GM18907 (cell line): ENCODE measurements around the gene IL15.
"Not testable (repeated sequence)": the region's sequence is repeated elsewhere in the genome, so short reads cannot be mapped to it uniquely, and the experiment has no call there.

Experiments
- ATAC-seq: cut with Tn5 transposase; IDR thresholded peaks from one replicate; pipeline ENCODE4 v1.9.1; 2021; ENCODE audit warnings: mild to moderate bottlenecking, moderate library complexity; ENCODE audit not compliant: unreplicated experiment

IL15 gene

DNA sequence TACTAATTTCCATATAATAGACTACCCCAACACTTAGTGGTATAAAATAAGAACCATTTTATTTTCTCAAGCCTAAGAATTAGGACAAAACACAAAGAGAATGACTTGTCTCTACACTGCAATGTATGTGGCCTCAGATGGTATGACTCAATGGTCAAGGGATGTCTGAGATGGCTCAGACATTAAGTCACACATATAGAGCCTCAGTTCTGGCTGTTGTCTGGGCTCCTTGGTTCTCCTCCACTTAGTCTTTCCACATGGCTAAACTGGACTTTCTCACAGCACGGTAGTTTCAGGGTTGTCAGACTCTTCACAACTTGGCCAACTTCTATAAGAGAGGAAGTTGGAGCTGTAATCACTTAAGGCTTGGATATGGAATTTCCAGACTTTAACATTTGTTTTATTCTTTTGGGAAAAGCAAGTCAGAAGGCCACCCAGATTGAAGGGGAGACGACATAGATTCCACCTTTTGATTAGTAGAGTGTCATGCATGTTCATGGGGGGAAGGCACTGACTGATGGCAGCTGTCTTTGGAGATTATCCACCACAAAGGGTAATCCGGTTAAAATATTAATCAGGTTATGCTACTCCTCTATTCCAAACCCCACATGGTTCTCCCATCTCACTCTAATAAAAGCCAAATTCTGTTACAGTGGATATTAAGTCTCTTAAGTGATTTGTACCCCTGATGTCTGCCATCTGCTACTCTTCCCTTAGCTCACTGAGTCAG lies 9.4 kb downstream of the IL15 start:
- no peak for ATAC-seq

DNA sequence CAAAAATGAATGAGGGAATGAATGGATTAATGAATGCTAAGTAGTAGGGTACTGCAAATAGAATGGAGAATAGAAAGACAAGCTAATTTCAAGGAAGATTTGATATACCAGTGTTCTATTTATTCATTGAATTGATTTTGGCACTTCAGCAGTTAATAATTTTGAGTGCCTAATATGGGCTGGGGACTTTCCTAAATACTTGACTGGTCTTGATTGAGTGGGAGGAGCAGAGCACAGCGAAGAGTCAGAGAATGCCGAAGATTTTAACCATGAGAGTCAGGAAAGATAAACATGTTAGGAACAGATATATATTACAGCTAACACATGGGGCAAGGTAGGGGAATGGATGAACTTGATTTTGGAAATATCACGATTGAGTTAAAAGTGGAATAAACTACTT lies 10.6 kb downstream of the IL15 start:
- ATAC-seq: no peak

DNA sequence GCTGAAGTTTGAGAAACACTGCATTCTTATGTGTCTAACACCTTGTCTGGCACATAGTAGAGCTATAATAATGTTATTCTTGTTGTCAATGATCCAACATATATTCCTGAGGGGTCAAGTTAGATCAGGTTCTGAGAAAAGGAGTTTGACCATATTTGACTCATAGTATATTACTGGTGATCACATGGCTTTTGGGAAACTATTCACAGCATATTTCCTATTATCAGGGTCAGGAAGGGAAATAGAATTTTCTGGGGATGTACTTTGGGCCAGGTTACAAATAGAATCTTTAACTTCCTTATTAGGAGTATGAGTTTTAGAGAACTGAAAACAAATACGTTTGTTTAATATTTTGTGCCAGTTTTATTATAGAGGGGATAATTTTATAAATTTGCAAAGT lies 11.6 kb downstream of the IL15 start:
- no peak for ATAC-seq

DNA sequence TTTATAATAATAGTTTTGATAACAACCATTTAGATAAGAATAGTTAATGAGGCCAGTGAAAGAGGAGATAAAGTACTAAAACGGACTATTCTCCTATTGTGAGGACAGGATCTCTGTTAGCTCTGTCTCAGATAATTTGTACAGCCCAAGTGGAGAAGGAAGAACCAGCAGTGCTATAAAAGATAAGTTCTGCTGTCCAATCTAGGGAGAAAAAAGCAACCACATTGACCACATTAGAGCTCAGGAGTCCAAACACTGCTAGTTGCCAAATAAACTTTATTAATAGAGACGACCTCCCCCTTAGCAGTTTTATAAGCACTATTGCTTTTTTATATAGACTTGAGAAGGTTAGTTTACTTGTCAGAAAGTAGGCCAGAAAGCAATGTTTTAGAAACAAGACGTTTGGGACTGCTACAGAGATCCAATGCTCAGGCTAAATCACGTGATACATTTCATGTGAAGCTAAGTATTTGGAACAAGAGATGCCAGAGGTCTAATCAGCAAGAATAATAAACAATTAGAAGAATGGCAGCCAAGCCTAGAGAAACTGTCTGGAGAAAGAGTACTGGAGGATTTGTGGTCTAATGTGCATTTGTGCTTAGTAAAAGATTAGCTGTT lies 15.9 kb downstream of the IL15 start:
- no peak for ATAC-seq

DNA sequence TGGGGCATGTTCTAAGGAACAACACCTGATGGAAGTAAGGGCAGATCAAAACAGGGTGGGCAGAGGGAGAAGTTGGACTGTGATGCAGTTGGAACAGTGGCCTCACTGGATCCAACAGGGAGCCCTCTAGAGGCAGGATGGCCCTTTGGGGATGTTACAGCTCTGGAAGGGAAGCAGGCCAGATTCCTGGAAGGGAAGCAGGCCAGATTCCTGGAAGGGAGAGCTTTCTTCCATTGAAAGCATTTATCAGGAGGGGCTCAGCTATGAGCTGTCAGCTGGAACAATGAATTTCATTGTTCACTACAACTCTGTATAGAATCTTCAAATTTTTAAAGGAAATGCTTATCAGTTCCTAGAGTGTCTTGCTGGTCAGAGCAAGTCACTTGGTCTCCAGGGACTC lies 17.7 kb downstream of the IL15 start:
- no peak for ATAC-seq

DNA sequence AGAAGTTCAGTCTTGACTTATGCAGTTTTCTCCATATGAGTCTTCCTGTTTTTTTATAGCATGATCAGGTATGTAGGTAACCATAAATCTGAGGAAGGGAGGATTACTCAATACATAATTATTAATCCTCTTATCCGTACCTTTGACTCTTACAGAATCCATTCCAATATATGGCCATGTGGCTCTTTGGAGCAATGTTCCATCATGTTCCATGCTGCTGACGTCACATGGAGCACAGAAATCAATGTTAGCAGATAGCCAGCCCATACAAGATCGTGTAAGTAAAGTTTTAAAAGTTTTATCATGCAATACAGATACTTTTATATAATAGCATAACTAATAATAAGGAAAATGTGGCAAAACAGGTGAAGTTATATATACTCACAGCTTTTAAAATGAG lies 19.6 kb downstream of the IL15 start:
- no peak for ATAC-seq

DNA sequence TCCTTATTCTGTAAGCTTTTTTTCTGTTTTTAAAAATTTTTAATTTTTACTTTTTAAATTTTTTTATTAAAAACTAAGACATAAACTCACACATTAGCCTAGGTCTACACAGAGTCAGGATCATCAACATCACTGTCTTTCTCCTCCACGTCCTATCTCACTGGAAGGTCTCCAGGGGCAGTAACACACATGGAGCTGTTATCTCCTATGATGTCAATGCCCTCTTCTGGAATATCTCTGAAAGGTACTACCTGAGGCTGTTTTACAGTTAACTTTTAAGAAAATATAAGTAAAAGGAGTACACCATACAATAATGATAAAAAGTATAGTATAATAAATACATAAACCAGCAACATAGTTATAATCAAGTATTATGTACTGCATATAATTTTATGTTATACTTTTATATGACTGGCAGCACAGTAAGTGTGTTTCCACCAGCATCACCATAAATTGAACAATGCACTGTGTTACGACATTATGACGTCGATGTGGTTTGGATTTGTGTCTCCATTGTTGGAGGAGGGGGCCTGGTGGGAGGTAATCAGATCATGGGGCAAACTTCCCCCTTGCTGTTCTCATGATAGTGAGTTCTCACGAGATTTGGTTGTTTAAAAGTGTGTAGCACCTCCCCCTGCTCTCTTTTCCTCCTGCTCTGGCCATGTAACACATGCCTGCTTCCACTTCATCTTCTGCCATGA lies 21.3 kb downstream of the IL15 start:
- peak; percentile 20 for ATAC-seq

DNA sequence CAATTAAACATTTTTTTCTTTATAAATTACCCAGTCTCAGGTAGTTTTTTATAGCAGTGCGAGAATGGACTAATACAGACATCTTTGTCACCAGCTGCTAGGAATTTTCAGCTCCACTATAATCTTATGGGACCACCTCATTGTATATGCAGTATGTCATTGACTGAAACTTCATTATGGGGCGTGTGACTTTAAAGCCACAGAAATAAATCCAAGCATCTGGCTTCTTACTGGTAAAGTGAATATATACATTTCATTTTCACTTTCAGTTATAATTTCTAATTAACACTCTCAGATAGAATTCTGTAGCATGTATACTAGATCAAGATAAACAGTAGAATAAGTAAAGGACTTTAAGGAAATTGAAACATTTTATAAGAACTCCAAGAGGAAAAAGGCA lies 21.9 kb downstream of the IL15 start:
- peak; percentile 62 for ATAC-seq

DNA sequence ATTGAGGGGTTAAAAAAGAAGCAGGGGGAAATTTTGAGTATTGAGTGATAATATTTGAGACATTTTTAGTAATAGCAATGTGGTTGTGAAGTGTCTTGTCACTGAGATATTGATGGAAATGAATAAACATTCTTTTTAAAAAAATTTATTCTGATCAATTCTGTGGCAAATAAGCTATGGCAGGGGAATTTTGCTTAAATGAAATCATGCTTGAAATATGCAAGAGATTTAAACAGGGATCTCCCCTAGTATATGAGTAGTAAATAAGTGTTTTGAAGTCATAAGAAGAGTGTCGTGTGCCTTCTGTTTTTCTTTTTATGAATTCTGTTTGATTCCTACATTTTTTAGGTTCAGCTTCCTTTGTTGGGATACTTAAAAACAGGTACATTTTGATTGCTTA lies 23.2 kb downstream of the IL15 start:
- peak; percentile 44 for ATAC-seq

DNA sequence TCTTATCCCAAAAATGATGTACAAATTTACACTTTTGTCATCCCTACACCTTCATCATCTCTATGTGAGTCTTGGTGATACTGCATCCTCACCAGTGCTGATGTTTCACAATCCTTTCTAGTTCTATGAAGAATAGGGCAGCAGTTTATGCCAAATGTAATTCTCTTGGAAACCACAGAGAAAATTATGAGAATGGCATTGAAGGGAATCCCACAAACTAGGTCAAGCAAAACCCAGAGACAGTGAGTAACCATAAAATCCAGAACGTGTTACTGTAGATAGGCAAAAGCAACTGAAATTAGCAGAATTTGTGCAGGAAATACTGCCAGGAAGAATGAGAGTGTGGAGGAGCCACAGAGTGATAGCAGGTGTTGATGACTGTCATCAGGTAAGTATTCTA lies 24.5 kb downstream of the IL15 start:
- no peak for ATAC-seq

DNA sequence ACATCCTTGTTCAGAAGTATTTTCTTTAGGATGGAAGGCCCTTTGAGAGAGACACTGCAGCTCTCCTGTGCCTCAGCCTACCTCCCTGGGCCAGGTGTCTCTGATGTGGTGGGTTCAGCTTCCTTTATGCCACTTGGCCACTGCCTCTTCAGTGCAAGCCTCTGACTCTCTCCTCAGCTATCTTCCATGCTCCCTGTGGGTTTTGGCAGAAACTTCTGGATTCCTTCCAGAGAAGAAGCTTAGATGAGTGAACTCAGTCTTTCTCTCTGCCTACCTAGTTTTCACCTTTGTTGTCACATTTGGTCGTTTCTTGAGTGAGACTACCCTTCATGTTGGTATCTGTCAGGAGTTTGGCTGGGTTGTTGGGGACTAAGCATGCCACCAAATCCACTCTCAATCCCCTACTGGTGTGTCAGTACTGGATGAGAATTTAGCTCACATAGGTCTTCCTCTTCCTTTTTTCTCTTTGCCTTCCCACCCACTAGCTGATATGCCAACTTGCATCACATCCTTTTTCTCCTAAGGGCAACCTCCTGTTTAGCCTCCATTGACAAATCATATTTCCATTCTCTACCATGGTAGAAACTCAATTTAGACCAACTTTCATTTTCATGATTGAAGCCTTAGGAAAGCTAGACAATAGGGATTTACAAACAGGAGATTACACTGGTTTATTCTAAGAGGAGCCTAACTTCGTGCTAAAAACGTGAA lies 32.0 kb downstream of the IL15 start:
- ATAC-seq: no peak

DNA sequence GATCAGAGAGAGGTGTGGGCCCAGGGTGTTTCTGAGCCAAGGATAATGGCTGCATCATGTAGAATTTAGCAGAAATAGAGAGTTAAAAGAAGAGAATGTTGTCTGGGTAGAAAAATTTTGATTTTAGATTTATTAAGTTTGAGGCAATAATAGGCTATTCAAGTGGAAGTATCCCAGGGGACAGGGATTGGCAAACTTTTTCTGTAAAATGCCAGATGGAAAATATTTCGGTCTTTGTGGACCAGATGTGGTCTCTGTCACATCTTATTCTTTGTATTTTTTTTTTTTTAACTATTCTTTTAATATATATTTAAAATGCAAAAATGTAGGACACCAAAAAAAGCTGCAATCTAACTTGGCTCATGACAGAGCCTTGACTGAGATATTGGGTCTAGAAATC lies 33.1 kb downstream of the IL15 start:
- ATAC-seq: no peak

DNA sequence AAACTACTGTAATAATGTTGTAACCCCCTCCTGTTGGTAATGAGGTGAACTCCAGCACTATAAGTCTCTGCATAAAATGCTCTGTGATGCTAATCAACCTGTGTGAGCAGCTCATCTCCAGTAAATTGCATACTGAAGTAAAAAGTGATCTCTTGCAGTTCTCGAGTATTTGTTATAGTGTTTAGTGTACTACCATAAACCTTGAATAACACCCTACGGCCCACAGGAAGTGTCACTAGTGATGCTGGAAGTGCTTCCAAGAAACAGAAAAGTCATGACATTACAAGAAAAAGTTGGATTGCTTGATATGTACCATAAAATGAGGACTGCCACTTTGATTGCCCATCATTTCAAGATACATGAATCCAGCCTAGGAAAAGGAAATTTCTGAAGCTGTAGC lies 39.0 kb downstream of the IL15 start:
- ATAC-seq: no peak

DNA sequence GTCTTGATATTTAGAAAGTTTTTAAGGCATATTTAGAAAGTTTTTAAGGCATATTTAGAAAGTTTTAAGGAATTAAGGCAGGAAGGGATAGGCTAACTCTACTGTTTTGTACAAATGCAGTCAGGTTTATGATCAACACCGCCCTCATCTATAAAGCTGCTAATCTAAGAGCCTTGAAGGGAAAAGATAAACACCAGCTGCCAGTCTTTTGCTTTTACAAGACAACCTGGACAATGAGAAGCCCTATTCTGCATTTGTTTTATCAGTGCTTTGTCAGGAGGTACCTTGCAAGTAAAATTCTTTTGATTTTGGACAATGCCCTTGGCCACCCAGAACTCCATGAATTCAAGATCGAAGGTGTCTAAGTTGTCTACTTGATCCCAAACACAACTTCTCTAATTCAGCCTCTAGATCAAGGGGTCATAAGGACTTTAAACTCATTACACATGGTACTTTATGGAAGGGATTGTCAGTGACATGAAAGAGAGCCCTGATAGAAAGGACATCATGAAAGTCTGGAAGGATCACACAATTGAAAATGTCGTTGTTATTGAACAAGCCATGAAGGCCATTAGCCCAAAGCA lies 39.8 kb downstream of the IL15 start:
- no peak for ATAC-seq

DNA sequence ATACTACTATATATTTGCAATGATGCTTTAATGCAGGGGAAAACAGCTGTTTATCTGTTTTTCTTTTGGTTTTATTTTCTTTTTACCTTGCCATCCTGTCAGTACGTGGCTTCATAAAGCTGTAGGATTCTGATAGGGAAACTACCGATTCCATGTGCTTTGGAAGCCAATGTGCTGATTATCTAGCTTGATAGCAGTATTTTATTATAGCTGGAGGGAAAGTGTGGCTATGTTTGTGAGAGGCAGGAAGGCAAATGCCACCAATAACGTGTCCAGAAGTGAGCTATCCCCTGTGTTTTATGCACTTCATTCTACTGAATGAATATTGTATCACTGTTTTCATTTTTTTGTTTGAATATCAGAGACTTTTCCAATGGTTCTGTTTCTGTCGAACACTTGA lies 43.7 kb downstream of the IL15 start:
- ATAC-seq: no peak

DNA sequence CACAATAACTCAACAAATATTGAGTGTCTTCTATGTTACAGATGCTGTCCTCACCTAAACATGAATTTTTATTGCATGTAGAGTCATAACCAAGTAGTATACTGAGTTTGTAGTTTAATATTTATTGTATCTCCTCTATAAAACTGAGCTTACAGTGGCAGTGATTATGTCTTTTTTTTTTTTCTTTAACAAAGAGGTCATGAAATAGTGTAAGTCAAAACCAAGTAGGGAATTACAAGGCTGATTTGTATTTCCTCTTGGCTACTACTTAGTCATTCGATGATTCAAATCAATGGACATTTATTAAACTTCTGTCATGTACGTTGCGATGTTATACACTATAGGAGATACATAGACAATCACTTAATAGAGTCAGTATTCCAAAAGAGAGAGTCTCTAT lies 48.4 kb downstream of the IL15 start:
- ATAC-seq: no peak

DNA sequence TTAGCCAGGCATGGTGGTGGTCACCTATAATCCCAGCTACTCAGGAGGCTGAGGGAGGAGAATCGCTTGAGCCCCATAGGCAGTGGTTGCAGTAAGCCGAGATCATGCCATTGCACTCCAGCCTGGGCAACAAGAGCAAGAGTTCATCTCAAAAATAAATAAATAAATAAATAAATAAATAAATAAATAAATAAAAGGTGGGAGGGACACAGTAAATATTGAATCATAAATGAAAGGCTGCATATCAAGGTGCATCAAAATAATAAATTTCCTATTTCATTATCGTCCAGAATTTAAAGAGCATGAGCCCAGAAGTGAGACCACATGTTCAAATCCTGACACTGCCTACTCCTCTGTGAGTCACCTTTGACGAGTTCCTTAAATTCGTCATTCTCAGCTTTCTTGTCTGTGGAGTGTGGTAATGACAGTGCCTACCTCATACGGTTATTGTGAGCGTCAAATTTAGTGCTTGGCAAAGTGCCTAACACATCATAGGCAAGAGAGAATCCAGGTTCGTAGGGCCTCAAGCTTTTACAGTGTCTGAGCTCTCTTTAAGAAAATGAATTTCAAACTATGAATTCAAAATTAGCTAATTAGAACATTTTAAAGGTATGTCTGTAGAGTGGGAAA lies 49.9 kb downstream of the IL15 start:
- no peak for ATAC-seq

DNA sequence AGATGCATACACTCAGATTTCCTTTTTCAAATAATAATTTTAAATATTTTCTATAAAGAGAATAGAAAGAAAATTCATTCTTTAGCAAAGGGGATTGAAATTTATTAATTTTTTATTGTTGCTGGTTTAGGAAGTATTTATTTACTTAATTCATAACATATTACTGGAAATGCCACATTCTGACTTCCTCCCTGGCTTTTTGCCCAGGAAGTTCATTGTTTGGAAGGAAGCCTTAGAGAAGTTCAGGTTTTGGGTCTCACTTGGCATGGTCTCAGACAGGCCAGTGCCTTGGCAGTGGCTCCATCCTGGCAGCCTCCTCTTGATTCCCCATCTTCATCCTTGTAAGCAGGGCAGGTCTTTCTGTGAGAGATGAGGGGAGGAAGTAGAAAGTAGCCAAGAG lies 50.5 kb downstream of the IL15 start:
- no peak for ATAC-seq

DNA sequence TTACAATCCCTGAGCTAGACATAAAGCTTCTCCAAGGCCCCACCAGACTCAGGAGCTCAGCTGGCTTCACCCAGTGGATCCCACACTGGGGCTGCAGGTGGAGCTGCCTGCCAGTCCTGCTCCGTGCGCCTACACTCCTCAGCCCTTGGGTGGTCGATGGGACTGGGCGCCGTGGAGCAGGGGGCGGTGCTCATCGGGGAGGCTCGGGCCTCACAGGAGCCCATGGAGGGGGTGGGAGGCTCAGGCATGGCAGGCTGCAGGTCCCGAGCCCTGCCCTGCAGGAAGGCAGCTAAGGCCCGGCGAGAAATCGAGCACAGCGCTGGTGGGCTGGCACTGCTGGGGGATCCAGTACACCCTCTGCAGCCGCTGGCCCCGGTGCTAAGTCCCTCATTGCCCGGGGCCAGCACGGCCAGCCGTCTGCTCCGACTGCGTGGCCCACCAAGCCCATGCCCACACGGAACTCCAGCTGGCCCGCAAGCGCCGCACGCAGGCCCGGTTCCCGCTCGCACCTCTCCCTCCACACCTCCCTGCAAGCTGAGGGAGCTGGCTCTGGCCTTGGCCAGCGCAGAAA lies 53.4 kb downstream of the IL15 start:
- ATAC-seq: not testable (repeated sequence)

DNA sequence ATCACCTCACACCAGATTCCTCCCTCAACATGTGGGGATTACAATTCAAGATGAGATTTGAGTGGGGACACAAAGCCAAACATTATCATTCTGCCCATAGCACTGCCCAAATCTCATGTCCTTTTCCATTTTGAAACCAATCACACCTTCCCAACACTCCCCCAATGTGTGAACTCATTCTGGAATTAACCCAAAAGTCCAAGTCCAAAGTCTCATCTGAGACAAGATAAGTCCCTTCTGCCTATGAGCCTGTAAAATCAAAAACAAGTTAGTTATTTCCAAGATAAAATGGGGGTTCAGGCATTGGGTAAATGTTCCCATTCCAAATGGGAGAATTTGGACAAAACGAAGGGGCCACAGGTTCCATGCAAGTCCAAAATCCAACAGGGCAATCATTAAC lies 54.9 kb downstream of the IL15 start:
- ATAC-seq: not testable (repeated sequence)

DNA sequence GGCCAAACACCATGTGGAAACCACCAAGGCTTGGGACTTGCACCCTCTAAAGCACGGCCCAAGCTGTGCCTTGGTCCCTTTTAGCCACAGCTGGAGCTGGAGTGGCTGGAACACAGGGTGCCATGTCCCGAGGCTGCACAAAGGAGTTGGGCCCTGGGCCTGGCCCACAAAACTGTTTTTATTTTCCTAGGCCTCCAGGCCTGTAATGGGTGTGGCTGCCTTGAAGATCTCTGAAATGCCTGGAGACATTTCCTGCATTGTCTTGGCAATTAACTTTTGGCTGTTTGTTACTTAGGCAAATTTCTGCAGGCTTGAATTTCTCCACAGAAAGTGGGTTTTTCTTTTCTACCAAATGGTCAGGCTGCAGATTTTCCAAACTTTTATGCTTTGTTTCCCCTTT lies 55.7 kb downstream of the IL15 start:
- ATAC-seq: no peak
